Hematopoietic multipotent progenitor cell treated with erythropoietin and hydrocortisone succinate and interleukin-3 and kit ligand, for 17 days (in vitro differentiated cells): ENCODE results near the gene YBX2.
A peak's percentile ranks its signal among the peaks of the same experiment; 100 is the strongest.
"Not testable (repeated sequence)": the region's sequence is repeated elsewhere in the genome, so short reads cannot be mapped to it uniquely, and the experiment has no call there.

Experiments used
- DNase-seq: peaks from one replicate; pipeline ENCODE4 v3.0.0-alpha.2; 2015; ENCODE audit warnings: low spot score

The YBX2 gene

DNA sequence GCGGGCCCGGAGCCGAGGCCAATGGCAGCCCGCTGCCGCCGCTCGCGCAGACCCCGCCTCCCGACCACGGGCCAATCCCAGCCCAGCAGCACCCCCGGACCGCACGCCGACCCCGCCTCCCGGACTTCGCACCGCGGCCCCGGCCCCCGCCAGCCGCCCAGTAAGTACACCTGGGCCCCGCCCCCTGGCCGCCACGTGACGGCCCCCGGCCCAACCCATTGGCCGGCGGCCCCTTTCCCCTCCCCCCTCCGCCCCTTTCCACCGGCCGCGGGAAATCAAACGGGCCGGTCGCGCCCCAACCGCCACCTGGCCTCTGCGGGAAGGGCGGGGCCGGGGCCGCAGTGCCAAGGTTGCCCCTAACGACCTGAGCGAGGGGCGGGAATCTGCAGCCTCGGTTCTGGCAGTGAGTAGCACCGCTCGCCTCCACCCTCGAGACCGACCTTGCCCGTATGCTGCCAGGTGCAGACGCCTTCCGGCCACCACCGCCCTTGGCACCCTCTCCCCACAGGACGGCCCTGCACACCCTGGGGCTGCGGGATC is at the start of gene YBX2:
TSS of gene YBX2 (minus strand) at position 26 of the 540 bp plus-strand sequence. CDS start 139 bp downstream, outside the sequence.
- peak; percentile 79 for DNase-seq

GRCh38 chr17:7343250-7343649 is 48.8 kb upstream of the YBX2 start:
- no peak for DNase-seq

GRCh38 chr17:7341842-7342241 is 47.4 kb upstream of the YBX2 start:
- no peak for DNase-seq

- DNase-seq, result no peak
These were observed 45.7 kb upstream of the YBX2 start for GRCh38 chr17:7340179-7340578.

GRCh38 chr17:7337600-7337999 is 43.2 kb upstream of the YBX2 start:
- not testable (repeated sequence) for DNase-seq

GRCh38 chr17:7336240-7337175 is 42.1 kb upstream of the YBX2 start, which contains the start of gene ACAP1:
ACAP1 (plus strand) TSS chr17:7336529; CDS start chr17:7336735, 206 bp downstream.
- DNase-seq, result peak; percentile 65

DNA sequence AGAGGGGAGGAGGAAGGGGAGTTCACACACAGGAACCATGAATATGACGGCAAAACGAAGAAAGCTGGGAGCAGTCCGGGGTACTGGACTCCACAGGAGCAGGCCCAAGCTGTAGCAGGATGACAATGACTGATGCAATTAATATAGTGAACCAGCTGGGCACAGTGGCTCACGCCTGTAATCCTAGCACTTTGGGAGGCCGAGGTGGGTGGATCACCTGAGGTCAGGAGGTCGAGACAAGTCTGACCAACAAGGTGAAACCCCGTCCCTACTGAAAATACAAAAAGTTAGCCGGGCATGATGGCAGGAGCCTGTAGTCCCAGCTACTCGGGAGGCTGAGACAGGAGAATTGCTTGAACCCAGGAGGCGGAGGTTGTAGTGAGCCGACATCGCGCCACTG is 41.3 kb upstream of the YBX2 start:
- not testable (repeated sequence) for DNase-seq

DNA sequence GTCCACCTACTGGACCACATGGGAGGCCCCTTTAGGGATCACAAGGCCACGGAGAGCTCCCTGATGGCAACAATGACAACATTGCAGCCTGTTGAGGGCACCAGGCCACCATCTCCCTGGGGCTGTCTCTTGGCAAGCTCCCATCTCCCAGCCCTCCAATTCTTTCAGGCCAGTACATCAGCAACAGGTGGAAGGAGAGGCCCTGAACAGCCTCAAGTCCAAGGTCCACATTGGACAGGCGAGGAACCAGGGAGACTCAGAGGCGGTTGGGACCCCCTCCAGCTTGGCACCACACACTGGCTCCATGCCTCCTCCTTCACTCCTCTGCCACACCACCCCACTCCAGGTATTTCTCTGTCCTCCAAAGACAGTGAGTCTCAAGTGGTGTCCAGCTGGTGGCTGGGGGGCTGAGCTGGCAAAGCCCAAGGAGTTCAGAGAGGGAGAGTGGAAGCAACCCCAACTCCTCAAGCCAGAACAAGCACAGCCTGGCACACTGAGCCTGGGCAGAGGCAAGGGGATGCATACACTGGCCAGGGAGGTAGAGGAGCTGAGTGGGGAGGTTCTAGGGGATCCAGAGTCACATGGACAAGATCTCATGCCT is 40.6 kb upstream of the YBX2 start:
- no peak for DNase-seq

DNA sequence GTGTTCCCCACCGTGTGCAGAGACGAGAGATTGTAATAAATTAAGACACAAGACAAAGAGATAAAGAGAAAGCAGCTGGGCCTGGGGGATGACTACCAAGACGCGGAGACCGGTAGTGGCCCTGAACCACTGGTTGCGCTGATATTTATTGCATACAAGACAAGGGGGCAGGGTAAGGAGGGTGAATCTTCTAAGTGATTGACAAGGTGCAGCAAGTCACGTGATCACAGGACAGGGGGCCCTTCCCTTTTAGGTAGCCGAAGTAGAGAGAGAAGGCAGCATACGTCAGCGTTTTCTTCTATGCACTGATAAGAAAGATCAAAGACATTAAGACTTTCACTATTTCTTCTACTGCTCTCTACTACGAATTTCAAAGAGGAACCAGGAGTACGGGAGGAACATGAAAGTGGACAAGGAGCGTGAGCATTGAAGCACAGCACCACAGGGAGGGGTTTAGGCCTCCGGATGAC is 38.2 kb upstream of the YBX2 start:
- not testable (repeated sequence) for DNase-seq

DNA sequence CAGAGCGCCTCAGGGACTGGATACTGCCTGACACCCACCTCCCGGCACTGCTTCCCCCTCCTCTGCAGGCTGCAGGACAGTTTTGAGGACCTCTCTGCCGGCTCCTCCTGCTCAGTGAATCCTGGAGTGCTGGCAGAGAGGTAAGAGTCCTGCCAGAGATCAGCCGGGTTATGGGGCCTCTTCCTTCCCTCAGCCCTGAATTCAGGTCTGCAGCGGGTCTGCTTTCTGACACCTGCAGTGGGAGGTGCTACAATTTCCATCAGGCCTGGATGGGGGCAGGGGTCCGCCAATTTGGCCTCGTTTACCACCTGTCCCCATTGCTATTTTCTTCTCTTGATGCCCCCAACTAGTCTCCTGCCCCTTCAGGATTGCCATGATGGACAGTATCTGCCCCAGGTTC is 37.7 kb upstream of the YBX2 start:
- no peak for DNase-seq

- DNase-seq, result no peak
These were observed 36.2 kb upstream of the YBX2 start for GRCh38 chr17:7330638-7331015.

GRCh38 chr17:7329997-7330637 is 35.7 kb upstream of the YBX2 start:
- peak; percentile 71 for DNase-seq

DNA sequence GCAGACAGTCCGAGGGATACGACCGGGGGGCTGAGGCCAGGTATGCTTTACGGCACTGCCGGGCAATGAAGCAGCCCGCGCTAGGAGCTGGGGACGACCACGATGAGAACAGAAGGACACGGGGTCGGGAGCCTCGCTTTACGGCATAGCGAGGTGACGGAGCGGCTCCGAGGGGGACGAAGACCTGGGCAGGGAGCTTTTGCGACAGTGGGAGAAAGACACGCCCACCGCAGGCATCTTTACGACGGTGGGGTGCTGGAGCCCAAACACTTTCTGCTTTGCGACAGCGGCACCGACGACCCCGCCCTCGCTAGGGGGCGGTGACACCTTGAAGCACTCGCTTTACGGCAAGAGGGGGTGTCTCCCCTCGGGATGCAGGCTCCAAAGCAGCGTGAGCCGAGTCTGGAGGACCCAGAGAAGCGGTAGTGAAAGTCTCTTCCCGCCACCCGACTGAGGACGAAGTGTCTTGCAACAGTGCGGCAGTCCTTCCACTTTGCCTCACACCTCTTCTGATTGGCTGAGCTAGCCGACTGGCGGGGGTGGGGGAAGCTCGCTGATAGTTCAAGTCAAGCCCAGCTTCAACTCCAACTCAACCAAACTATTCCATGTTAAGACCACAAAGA is 35.0 kb upstream of the YBX2 start:
- DNase-seq, result peak; percentile 95

DNA sequence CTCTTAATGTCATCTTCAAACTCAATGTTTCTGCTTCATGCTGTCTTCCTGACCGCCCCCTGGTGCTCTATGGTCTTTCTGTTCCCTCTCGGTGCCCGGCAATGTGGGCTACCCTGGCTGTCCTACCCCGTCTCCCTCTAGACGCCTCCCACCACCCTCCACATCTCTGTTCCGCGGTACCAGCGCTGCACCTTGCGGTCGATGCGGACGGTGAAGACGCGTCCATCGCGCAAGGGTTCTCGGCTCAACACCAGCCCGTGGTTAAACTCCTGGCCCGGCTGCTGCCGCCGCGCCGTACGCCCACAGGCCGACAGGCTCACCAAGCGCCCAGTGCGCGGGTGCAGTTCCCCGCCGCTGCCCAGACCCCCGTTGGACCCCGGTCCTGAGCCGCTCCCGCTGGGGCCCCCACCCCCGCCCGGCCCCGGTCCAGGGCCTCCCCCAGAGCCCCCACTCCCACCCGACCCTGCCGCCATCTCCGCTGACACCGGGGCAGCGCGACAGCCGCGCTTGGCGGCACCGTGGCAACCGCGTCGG is 34.5 kb upstream of the YBX2 start, which contains the start of gene NEURL4:
TSS of gene NEURL4 (minus strand) at position 496 of the 534 bp plus-strand sequence. CDS start at position 473, 23 bp downstream.
- no peak for DNase-seq

DNA sequence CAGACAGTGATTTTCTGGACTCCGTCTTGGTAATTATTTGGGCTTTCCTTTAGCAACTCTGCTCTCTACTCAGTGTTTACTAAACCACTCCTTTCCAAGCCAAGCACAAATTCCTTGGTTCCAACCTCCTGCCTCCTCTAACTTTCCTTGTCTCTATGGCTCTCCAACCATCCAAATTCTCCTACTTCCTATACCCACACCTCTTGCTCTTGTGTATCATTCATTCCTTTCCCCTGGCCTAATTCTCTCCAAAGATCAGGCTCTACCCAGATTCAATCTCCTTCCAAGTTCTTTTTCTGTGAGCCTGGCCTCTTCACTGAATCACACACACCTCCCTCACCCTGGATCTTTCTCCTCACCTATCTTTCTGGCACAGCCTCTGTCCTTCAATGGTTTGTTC is 33.6 kb upstream of the YBX2 start:
- DNase-seq, result no peak

GRCh38 chr17:7327501-7327900 is 33.1 kb upstream of the YBX2 start:
- DNase-seq, result no peak

- no peak for DNase-seq
These were observed 32.6 kb upstream of the YBX2 start for GRCh38 chr17:7327056-7327455.

DNA sequence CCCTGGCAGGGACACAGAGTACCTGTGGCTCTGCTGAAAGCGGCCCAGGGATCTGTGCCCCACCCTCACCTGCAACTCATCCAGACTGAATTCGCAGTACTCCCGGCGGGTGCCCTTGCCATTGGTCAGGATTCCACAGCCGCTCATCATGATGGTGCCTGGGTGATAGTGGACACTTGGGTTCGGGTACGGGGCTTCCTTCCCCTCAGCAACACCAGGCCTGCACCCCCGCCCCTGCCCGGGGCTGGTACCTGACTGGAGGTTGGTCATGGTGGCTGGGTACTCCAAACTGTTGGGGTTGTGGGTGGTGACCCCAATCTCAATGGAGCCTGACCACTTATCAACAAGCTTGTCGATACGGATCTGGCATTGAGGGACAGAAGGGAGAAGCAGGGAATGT is 31.7 kb upstream of the YBX2 start:
- no peak for DNase-seq

- no peak for DNase-seq
These were observed 30.6 kb upstream of the YBX2 start for GRCh38 chr17:7325031-7325528.

DNA sequence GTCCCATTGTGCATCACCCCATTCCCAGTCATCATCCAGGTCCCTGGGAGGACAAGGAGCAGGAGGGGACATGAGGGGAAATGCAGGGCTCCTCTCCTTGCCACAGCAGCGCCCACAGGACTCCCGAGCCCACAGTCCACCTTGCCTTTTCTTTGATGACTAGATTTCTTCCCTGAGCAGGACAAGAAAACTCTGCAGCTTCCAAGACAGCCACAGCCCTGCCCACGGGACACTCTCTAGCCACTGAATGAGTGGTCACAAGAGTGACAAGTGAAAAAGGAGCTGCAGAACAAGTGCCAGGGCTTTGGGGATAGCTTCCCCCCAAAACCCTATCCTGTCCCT is 30.0 kb upstream of the YBX2 start:
- DNase-seq, result no peak

DNA sequence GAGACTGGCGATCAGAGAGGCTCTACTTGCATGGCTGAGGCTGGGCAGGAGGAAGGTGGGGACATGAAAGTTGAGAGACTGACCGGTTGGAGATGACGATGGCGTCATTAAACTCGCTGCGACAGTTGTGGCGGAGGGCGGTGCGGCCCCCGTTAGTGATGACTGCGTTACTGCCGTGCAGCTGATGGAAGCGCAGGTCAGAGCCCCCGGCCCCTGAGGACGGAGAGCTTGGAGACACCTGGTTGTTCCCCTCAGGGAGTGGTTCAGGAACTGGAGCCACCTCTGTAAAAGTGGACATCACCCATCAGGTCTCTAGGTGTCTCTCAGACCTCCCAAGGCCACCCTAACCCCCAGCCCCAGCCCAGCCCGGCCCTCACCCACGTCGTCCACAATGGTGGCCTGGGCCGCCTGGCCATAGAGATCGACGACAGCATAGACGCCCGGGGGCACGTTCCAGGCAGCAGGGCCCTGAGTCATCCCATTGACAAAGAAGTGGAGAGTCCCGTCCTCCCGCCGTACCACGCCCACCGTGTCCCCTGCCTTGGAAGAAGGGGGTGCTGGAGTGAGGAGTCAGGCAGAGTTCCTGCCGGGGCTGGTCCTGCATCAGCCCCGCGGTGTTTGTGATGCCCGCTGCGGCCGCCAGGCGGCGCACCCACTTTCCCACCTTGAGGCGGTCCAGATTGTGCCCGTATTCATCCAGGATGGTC is 29.4 kb upstream of the YBX2 start:
- DNase-seq, result peak; percentile 71
